Pulmonary artery endothelial cell (primary cell): ENCODE data around the gene GLIPR1. TPM values are rescaled to one million over a fixed set of nuclear protein-coding genes. Genes with fewer than 3 reads are reported as not detected.
A peak's percentile ranks its signal among the peaks of the same experiment; 100 is the strongest.
"Not testable (repeated sequence)": the region's sequence is repeated elsewhere in the genome, so short reads cannot be mapped to it uniquely, and the experiment has no call there.

Source experiments
- DNase-seq: peaks from one replicate; pipeline ENCODE4 v3.0.0-alpha.2; 2011; ENCODE audit warnings: low read depth, low spot score
- total RNA-seq: library from RNA; depleted of rRNA; stranded (reverse); fragments of >200 nt; gene quantifications from 2 replicates; pipeline ENCODE4 v1.2.3, GENCODE V29; 2014

Gene GLIPR1
- total RNA-seq, 1 donor from 2014 or later: 79.3 TPM

DNA sequence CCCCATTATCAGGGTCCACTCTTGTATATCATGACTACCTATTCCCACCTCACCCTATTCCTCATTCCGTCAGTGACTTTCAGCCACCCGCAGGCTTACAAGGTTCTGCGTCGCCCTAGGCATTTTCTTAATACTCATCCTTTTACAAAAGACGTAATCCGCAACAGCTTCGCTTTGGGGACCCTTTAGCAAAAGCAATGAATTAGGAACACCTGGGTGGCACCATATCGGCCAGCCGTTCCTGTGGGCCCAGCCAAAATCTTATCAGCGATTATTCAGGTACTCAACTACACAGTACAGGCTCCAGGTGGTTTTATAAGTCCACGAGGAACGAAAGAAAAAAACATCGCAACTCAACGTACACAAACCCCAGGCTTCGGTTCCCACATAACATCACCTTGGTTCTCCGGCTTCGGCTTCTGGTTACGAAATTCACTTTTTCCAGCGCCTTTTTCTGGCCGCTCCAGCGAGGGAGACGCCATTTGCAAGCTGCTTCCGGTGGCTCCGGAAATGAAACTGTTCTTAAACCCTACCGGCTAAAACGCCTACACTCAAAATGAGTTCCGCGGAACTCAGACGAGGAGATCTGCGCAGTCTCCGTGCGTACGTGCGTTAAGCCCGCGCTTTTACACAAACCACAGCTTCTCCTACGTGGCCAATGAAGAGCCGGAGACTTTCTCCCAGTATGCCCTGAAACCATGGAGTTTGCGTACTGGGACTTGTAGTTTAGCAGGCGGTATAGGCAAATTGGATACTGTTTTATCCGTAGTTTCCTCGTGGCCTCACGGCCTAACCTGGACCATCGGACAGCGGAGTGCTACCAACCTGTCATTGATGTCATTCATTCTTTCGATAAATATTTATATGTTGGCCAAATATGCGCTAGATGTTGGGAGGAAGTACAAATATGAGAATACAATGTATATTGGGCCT is 30.8 kb downstream of the GLIPR1 start, which contains the start of gene KRR1:
KRR1 (minus strand) TSS at position 494 of the 933 bp plus-strand sequence; CDS start at position 482, 12 bp downstream.
- peak; percentile 96 for DNase-seq

DNA sequence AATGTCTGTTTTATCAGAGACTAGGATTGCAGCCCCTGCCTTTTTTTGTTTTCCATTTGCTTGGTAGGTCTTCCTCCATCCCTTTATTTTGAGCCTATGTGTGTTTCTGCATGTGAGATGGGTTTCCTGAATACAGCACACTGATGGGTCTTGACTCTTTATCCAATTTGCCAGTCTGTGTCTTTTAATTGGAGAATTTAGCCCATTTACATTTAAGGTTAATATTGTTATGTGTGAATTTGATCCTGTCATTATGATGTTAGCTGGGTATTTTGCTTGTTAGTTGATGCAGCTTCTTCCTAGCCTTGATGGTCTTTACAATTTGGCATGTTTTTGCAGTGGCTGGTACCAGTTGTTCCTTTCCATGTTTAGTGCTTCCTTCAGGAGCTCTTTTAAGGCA is 40.7 kb downstream of the GLIPR1 start:
- DNase-seq: not testable (repeated sequence)

- DNase-seq: not testable (repeated sequence)
Observed at GRCh38 chr12:75522124-75522523, 41.6 kb downstream of the GLIPR1 start.

- DNase-seq: no peak
Observed at GRCh38 chr12:75525263-75525662, 44.7 kb downstream of the GLIPR1 start.

DNA sequence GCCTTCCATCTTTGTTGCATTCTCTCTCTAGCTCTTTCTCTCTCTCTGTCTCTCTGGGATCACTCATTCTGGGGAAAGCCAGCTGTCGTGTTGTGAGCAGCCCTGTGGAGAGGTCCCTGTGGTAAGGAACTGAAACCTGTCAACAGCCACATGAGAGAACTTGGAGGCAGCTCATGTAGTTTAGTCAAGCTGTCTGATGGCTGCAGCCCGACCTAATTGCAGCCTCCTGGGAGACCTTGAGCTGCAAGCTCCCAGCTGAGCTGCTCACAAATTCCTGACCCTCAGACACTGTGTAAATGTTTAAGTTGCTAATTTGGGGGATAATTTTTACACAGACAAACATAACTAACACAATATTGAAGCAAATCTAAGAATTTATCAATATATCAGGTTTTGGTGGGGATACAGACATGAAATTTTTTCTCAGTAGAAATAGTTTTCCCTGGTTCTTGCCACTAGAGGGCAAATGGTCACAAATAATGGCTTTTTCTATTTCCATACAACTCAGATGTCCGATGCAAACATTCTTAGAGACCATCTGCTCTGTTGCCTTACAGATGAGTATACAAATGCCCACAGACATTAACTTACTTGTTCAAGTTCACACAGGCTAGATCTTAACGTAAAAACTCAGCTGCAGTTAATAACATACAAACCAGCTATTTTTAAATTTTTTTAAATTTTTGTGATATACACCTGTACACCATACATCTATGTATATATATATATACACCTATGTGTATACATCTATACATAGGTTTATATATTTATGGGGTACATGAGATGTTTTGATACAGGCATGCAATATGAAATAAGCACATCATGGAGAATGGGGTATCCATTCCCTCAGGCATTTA is 46.3 kb downstream of the GLIPR1 start:
- peak; percentile 36 for DNase-seq

DNA sequence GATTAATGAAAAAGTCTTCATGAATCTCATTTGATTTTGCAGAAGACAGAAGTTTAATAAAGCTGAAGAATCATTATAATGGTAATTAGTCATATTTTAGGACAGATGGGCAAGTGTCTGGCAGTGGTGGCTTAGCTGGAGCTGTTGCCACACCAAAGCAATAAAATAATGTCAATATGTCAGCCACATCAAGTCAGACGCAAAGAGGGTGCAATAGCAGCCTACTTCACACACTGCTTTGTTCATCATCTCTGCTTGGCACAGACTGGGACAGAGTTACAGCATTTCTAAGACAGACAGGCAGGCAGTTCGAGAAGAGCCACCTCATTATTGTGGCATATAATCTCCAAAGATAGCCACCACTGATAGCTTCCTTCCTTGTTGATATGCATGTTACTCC is 47.7 kb downstream of the GLIPR1 start:
- no peak for DNase-seq

DNA sequence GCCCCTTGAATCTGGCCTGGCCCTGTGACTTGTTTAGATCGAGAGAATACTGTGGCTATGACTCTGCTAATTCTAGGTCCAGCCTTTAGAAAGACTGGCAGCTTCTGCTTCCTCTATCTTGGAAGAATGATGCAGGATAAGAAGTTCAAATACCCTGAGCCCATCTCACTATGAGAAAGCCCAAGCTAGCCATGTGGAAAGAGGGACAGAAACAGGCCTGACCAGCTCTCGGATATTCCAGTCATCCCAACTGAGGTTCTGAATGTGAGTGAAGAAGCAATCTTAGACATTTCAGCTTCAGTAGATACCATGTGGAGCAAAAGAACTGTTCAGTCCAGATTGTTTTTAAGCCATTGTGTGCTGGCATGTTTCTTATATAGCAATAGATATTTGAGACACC is 48.1 kb downstream of the GLIPR1 start:
- no peak for DNase-seq

DNA sequence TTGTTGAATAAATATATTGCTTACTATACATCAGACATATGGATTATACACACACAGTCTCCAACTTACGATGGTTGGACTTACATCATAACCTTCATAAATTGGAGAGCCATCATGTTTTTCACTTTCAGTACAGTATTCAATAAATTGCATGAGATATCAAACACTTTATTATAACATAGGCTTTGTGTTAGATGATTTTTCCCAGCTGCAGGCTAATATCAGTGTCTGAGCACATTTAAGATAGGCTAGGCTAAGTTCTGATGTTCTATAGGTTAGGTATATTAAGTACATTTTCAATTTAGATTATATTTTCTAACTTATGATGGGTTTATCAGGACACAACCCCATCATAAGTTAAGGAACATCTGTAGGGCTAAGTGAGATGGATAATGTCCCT is 48.8 kb downstream of the GLIPR1 start:
- DNase-seq: no peak

DNA sequence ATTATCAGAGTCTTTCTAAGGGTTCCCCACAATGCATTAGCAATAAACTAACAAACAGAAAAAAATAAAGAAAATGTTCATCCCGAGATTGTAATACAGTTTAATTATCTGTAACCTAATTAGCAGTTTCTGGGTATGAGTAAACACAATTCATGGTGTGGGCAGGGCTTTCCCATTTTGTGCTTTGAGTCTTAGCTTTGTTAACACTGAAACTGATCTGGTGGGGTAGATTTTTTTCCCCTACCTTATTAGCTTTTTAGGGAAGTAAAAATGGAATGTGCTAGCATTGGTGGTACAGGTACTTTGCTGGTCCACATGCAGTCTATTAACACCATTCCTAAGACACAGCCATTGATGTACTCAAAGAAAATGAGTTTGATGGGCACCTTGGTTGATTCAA is 49.3 kb downstream of the GLIPR1 start:
- no peak for DNase-seq

GRCh38 chr12:75533239-75533638 is 52.7 kb downstream of the GLIPR1 start:
- no peak for DNase-seq

- no peak for DNase-seq
Observed at GRCh38 chr12:75539889-75540288, 59.3 kb downstream of the GLIPR1 start.

DNA sequence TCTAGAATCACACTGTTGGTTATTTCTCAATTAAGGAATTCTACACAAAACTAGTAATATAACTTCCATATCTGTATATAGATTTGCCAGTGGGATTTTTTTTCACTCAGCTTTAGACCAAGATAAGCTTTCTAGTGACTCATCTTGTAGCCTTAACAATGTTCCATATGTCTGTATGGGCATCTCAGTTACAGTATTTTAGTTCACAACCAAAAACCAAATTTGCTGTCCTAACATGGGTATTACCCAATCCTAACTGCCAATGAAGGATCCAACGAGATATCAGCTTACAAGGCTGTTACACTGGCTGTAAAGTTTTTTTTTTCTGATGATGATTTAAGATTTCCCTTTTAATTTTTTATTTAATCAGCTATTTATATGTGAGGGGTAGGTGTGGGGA is 62.4 kb downstream of the GLIPR1 start:
- no peak for DNase-seq

- DNase-seq: no peak
Observed at GRCh38 chr12:75543529-75543928, 63.0 kb downstream of the GLIPR1 start.

GRCh38 chr12:75545636-75546035 is 65.1 kb downstream of the GLIPR1 start:
- no peak for DNase-seq

DNA sequence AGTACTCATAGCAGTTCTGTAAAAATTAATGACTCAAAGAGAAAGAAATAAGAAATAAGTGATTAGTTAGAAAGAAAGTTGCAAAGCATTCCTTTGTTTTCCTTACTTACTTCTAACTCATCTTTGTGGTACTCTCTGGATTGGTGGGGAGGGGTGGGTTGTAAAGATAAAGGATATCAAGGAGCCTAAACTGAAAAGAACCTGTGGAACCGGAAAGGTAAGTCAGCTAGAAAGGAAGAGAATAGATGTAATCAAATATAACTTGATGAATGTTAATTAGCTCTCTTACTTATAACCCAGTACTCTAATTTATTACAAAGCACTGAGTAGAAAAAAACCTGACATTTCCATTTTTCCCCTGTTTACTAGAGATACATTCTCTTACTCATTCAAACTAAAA is 68.3 kb downstream of the GLIPR1 start:
- DNase-seq: no peak

GRCh38 chr12:75549989-75550388 is 69.4 kb downstream of the GLIPR1 start:
- DNase-seq: no peak

DNA sequence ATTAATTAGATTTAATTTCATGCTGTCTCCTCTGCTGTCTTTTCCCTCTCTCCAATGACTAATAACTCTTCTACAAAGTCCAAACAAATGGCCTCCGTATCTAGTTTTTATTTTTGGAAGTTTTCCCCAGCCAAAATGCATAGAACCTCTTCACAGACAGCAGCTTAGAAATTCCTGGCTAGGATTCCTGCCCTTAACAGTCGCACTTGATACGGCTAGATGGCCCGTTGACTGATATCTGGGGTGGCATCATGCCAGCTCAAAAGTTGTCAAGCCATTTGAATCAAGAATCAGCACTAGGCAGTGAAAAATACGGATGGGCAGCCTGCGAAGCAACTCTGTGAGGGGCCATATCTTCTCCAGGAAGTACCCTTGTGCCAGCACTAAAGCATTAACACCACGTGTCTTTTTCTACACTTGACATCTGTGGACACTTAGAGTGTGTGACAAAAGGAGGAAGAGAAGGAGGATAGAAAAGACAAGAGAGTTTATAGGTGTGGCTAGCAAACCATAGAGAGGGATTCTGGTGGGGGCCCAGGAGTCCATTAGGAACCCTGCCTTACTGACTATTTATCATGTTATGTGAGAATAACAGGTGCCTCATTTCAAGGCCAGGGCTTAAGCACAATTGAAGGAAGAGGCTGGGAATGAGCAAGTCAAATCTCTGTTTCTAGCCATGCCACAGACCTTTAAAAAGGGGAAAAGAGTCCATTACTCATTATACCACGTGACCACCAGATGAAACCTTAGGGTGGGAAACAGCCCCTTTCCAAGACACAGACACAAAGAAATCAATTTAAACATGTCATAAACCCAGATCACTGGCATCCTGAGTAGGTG is 70.1 kb downstream of the GLIPR1 start:
- peak; percentile 61 for DNase-seq

DNA sequence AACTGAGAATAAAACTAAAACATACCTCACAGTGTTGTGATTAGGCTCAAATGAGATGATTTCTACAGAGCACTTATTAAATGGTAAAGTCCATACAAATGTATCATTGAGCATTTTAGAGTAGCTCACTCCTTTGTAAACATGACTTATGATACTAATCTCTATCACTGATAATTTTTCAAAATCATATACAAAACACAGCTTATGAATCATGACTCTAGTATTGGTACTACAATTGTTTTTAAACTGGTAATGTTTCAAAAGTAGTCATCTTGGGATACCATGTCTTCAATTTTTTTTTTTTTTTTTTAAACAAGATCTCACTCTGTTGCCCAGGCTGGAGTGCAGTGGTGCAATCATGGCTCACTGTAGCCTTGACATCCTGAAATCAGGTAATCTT is 70.9 kb downstream of the GLIPR1 start:
- DNase-seq: no peak

GRCh38 chr12:75553398-75553797 is 72.8 kb downstream of the GLIPR1 start:
- DNase-seq: no peak
